ENCODE measurements around the gene MAP1LC3B. TPM values are rescaled to one million over a fixed set of nuclear protein-coding genes. Genes with fewer than 3 reads are reported as not detected.

The MAP1LC3B gene
- 71.7 to 115 TPM (median 78.5 TPM) in 5 replicates for total RNA-seq (2022; extraction: Qiagen RNA extraction; ENCODE audit: low read depth)

GRCh38 chr16:87391950-87392820 lies at the start of gene MAP1LC3B:
Gene MAP1LC3B, plus strand, starts transcription at chr16:87392336. Its CDS starts 92 bp downstream, at chr16:87392428.

GRCh38 chr16:87383505-87384161 lies 8.5 kb upstream of the MAP1LC3B start, which contains the start of gene FBXO31:
Gene FBXO31, minus strand, starts transcription at chr16:87383776. Its CDS starts 32 bp downstream, at chr16:87383744.

Other genes with a start within 250 kb of the MAP1LC3B start
- 4.2 to 6.4 TPM (median 5.8 TPM) in 5 replicates for gene C16orf95, start 74.9 kb upstream of the MAP1LC3B start, total RNA-seq (2022; extraction: Qiagen RNA extraction; ENCODE audit: low read depth)
- gene FBXO31, start 8.6 kb upstream of the MAP1LC3B start, total RNA-seq (2022; extraction: Qiagen RNA extraction; ENCODE audit: low read depth), result 16.8 to 27.2 TPM (median 23.9 TPM) in 5 replicates
- gene ZCCHC14, start 100.7 kb downstream of the MAP1LC3B start, total RNA-seq (2022; extraction: Qiagen RNA extraction; ENCODE audit: low read depth), result 5.2 to 9.6 TPM (median 9.3 TPM) in 5 replicates
- 0.80 to 2.8 TPM (median 2.4 TPM) in 5 replicates for gene JPH3, start 210.2 kb downstream of the MAP1LC3B start, total RNA-seq (2022; extraction: Qiagen RNA extraction; ENCODE audit: low read depth)